Measurements from ENCODE around the gene GPHB5.

Gene GPHB5

GRCh38 chr14:63290741-63291430 lies 27.8 kb downstream of the GPHB5 start:
- Mint-ChIP-seq H3K27me3 (ENCODE audit: low read depth, poor library complexity) (no peaks in the 10 kb centered on the region), H3K9me3 (no peaks in the 10 kb centered on the region), H3K27ac (no peak overlapping the region), H3K4me3 (no peak overlapping the region), H3K4me1 (peaks cover 9% of the 10 kb centered on the region), H3K36me3 (ENCODE audit: low read depth) (no peaks in the 10 kb centered on the region)
- DNase-seq = no peak
- TF ChIP-seq, protein P1, sequence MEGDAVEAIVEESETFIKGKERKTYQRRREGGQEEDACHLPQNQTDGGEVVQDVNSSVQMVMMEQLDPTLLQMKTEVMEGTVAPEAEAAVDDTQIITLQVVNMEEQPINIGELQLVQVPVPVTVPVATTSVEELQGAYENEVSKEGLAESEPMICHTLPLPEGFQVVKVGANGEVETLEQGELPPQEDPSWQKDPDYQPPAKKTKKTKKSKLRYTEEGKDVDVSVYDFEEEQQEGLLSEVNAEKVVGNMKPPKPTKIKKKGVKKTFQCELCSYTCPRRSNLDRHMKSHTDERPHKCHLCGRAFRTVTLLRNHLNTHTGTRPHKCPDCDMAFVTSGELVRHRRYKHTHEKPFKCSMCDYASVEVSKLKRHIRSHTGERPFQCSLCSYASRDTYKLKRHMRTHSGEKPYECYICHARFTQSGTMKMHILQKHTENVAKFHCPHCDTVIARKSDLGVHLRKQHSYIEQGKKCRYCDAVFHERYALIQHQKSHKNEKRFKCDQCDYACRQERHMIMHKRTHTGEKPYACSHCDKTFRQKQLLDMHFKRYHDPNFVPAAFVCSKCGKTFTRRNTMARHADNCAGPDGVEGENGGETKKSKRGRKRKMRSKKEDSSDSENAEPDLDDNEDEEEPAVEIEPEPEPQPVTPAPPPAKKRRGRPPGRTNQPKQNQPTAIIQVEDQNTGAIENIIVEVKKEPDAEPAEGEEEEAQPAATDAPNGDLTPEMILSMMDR (IDR thresholded peaks at IDR 0.05) = no peak

- TF ChIP-seq, protein P1 (IDR thresholded peaks at IDR 0.05) = no peak
- DNase-seq = no peak
- Mint-ChIP-seq H3K36me3 (ENCODE audit: low read depth) (no peaks in the 10 kb centered on the region), H3K9me3 (no peaks in the 10 kb centered on the region), H3K4me3 (no peak overlapping the region), H3K4me1 (peaks cover 9% of the 10 kb centered on the region), H3K27me3 (ENCODE audit: low read depth, poor library complexity) (no peaks in the 10 kb centered on the region), H3K27ac (no peak overlapping the region)
These were observed 29.9 kb downstream of the GPHB5 start for GRCh38 chr14:63288853-63289252.

DNA sequence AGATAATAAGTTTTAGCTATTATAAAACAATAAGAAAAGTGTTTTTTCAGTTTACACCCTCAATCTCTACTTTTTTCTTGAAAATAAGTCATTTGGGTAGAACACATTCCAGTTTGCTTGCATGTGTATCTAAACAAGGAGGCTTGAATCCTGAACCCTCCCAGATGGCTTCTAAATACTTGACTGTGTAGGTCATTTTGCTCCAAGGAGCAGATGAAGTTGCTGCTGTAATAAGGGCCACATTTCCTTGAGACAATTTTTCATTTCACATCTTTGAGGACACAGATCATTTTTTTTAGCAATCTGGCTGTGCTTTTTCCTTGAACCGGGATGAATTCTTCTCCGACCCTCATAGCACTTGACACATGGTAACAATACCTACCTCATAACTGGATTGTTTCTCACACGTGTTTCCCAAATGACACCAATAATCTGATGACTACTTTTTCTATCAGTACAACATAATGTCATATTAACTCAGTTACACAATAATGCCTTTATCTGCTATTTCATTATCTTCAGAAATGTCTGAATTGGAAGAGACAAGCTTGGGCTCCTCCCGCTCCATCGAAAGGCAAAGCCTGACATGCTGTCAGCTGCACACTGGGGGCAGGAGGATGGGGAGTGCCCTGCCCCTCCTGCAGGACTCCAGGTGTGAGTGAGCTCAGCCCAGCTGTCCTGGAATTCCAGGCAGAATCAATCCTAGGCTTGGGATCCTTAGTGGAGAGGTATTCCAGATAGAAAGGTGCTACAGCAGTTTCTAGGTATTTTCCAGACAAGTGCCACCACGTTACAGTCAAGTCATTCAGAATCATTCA lies 30.9 kb downstream of the GPHB5 start:
- H3K36me3 Mint-ChIP-seq (ENCODE audit: low read depth) = no peaks in the 10 kb centered on the region
- H3K27me3 Mint-ChIP-seq (ENCODE audit: low read depth, poor library complexity) = no peaks in the 10 kb centered on the region
- peaks cover 9% of the 10 kb centered on the region for H3K4me1 Mint-ChIP-seq
- H3K4me3 Mint-ChIP-seq = no peak overlapping the region
- H3K27ac Mint-ChIP-seq = no peak overlapping the region
- no peak for DNase-seq
- no peaks in the 10 kb centered on the region for H3K9me3 Mint-ChIP-seq
- TF ChIP-seq, protein P1 (IDR thresholded peaks at IDR 0.05) = no peak

- Mint-ChIP-seq H3K4me3 (no peak overlapping the region), H3K36me3 (ENCODE audit: low read depth) (no peaks in the 10 kb centered on the region), H3K27ac (no peak overlapping the region), H3K9me3 (no peaks in the 10 kb centered on the region), H3K27me3 (ENCODE audit: low read depth, poor library complexity) (no peaks in the 10 kb centered on the region), H3K4me1 (peaks cover 4% of the 10 kb centered on the region)
- DNase-seq = no peak
- TF ChIP-seq, protein P1 (IDR thresholded peaks at IDR 0.05) = no peak
These were observed 32.7 kb downstream of the GPHB5 start for GRCh38 chr14:63286071-63286470.

DNA sequence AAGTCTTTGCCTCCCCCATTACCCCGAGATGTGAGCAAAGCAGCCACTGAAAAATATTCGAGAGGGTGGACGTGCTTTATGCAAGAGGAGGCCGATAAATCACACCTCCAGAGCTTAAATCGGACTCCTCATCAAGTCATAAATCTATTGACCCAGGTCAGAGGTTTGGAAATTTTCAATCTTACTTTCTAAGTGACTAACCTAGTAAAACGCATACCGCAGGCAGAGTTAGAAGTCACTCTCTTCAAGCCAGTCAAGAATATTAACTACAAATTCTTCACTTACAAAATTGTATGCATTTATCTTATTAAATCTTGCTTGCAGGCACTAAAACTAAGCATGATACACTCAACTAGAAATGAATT lies 34.9 kb downstream of the GPHB5 start:
- Mint-ChIP-seq H3K4me1 (no peaks in the 10 kb centered on the region), H3K9me3 (no peaks in the 10 kb centered on the region)
- DNase-seq = no peak

More for the DNA sequence above, 34.9 kb downstream of the GPHB5 start:
- no peak overlapping the region for H3K4me3 Mint-ChIP-seq
- no peaks in the 10 kb centered on the region for H3K36me3 Mint-ChIP-seq (ENCODE audit: low read depth)
- H3K27me3 Mint-ChIP-seq (ENCODE audit: low read depth, poor library complexity) = no peaks in the 10 kb centered on the region
- H3K27ac Mint-ChIP-seq = no peak overlapping the region
- TF ChIP-seq, protein P1 (IDR thresholded peaks at IDR 0.05) = no peak
